GM19467 (cell line): ENCODE results near the gene SETD4.
"Not testable (repeated sequence)": the region's sequence is repeated elsewhere in the genome, so short reads cannot be mapped to it uniquely, and the experiment has no call there.

Source experiments
- ATAC-seq: cut with Tn5 transposase; IDR thresholded peaks from one replicate; pipeline ENCODE4 v1.9.1; 2021; ENCODE audit warnings: mild to moderate bottlenecking, moderate library complexity; ENCODE audit not compliant: unreplicated experiment

Gene SETD4, protein sequence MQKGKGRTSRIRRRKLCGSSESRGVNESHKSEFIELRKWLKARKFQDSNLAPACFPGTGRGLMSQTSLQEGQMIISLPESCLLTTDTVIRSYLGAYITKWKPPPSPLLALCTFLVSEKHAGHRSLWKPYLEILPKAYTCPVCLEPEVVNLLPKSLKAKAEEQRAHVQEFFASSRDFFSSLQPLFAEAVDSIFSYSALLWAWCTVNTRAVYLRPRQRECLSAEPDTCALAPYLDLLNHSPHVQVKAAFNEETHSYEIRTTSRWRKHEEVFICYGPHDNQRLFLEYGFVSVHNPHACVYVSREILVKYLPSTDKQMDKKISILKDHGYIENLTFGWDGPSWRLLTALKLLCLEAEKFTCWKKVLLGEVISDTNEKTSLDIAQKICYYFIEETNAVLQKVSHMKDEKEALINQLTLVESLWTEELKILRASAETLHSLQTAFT

DNA sequence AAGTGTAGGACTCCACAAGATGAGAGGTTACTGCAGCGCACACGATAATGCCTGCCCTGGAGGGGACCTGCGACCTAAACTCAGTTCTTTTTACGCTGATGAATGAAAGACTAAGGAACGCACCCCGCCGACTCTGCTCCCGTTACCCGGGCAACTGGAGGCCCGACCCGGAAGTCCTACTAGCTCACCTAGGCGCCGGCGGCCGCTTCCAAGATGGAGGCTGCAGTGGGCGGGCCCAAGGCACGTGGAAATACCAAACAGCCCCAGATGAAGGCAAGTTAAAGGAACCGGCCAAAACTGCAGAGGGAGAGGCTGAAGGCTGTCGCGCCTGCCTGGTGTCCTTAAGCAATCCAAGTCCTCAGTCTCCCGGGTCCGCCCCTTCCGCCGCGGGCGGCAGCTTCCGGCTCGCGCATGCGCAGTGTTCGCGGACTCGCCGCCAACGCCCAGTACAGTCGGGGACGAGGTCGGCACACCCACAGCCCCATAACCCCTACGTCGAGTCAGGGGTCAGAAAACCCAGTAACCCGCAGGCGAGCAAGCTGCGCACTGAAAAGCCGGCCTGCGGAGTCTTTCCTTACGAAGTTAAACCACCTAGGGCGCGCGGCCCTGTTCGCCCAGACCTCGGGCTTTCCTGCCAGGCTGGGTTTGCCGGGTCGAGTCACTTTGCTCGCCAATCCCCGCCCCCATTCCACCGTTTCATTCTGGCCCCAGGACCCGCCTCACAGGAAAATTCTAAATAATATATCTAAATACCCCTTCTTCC is at the start of gene SETD4:
Gene SETD4, minus strand, starts transcription at position 368 of the 763 bp plus-strand sequence. CDS start 1,638 bp downstream, outside the sequence.
- ATAC-seq = peak; percentile 84

DNA sequence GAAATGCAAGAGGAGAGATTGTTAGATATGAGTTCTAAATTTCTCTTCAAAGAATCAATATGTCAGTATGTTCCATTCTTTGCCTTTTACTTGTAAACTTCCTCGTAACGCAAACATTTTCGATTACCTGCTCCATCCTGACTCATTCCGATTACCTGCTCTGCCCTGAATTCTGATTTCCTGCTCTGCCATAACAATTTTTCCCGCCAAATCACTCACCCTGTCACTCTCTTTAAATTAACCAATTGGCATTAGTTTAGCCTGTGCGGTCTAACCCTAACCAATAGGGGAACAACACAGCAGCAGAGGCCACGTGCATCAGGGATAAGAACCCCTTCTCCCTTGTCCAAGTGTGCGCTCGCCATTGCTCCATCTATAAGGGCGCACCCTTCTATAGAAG is 49.5 kb upstream of the SETD4 start:
- no peak for ATAC-seq

- ATAC-seq = no peak
Observed at GRCh38 chr21:36105327-36105842, 45.1 kb upstream of the SETD4 start.

DNA sequence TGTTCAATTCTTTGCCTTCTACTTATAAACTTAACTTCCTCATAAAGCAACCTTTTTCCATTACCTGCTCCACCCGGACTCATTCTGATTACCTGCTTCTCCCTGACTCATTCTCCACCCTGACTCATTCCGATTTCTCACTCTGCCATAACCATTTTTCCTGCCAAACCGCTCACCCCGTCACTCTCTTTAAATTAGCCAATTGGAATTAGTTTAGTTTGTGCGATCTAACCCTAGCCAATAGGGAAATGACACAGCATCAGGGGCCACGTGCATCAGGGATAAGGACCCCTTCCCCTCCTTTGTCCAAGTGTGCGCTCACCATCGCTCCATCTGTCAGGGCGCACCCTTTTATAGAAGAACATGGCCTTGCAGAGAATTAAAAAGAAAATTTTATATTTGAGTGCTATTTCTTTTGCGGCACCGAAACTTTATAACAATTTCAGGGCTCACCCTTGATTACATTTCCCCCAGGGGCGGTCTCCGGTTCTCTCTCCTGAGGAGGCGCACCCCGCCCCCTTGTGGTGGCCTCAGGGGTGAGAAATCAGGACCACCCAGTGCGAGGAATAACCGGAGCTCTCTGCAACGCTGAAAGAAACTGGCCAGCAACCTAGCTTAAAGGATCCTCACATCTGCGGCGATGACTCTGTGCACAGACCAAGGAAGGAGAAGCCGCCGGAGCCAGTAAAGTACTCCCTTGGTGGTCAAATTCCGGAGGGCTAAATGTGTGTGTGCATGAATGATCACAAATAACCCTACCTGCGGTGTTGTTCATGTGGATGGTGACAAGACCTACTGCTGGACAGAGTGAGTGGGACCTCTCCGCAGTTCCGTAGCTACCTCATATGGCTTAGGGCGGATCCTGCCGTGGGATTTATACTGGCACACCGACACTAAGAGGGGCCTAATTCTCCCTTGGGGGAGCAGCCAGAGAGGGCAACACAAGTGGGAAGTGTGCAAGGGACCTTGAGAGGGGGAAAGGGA is 44.3 kb upstream of the SETD4 start:
- no peak for ATAC-seq

DNA sequence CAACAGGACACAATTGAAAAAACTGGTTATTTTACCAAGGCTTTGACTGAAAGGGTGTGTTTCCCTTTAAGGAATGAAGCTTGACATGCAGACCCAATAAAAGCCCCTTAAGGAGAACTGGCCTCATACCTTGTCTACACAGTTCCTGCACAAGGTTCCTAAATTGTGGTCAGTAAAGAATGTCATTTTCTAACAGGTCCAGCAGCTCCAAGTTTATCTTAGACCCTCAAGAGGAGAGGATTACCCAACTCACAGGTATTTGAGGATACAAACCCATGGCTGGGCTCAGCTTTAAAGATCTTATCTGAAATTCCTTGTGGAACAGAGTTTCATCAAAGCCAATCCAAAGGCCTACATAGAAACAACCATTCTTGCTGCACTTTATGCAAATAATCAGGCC is 43.1 kb upstream of the SETD4 start:
- ATAC-seq = no peak

- no peak for ATAC-seq
Observed at GRCh38 chr21:36100971-36101641, 40.8 kb upstream of the SETD4 start.

DNA sequence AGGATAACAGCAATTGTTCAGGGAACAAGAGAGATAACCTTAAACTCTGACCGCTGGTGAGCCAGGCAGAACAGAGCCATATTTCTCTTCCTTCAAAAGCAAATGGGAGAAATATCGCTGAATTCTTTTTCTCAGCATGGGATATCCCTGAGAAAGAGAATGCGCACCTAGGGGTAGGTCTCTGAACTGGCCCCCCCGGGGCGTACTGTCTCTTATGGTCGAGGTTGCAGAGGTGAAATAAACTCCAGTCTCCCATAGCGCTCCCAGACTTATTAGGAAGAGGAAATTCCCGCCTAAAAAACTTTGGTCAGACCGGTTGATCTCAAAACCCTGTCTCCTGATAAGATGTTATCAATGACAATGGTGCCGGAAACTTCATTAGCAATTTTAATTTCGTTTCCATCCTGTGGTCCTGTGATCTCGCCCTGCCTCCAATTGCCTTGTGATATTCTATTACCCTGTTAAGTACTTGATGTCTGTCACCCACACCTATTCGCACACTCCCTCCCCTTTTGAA is 39.4 kb upstream of the SETD4 start:
- not testable (repeated sequence) for ATAC-seq

DNA sequence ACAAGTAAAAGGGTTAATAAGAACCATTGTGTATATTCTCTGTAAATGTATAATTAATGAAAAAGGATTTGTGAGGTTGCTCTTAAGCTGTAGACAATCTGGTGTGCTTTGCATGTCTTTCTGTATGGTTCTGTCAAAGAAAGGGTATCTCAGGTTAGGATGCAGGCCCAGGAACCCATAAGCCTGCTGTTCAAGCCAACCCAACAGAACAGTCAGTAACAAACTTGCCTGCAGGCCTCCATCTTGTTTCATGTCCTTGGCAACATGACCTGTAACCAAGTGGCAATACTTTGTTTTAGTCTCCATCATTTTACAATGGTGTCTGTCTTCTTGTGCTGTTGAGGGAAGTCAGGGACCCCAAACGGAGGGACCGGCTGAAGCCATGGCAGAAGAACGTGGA is 38.7 kb upstream of the SETD4 start:
- ATAC-seq = no peak

DNA sequence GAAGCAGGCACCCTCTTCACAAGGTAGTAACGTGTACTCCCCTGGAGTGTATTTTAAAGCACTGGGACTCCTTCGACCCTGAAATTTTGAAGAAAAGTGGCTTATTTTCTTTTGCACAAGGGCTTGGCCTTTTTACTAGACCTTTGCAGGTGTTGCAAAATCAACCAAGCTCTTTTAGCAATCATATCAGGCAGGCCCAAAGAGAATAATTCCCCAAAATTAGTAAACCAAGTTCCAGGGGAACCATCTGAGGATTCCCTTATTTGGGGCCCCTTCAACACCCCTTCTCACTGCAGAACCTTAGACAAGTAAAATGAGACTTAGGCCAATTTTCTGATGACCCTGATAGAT is 37.8 kb upstream of the SETD4 start:
- ATAC-seq = no peak

GRCh38 chr21:36097427-36098181 is 37.3 kb upstream of the SETD4 start:
- ATAC-seq = peak; percentile 54

- ATAC-seq = no peak
Observed at GRCh38 chr21:36096398-36097290, 36.3 kb upstream of the SETD4 start.

GRCh38 chr21:36093512-36093911 is 33.2 kb upstream of the SETD4 start:
- no peak for ATAC-seq

GRCh38 chr21:36092681-36093080 is 32.4 kb upstream of the SETD4 start:
- no peak for ATAC-seq

GRCh38 chr21:36089946-36090345 is 29.6 kb upstream of the SETD4 start:
- no peak for ATAC-seq

DNA sequence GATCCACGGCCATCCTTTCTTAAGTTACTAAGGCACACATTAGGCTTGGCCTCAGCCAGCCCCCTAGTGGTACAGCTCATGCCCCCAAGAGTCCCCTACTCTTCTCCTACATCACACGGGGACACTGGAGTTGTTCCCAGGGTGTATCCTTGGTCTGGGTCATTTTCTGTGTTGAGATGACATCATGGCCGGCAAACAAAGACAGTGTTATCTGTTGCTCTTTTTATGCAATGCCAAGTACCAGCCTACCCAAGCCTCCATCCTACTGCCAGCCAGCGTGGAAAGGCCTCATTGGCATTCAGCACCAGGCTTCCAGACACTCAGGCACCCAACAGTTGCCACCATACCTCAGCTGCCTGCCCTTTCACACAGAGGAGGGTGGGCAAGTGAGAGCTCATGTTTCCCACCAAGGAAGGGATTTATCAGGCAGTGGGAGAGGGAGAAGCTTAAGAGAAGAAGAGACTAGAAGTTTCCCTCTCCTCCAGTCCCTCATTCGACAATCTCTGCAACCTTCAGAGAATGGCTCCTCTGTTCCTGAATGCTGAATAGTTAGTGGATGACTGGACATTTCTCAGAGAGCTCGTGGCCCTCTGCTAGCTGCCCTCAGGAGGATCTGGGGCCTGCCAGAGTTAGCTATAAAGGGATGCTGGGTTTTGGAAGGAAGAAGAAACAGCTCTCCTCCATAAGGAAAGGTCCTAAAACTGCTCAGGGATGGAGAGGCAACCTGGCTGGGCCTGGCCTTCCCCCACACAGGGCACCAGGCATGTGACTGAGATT is 27.2 kb upstream of the SETD4 start:
- ATAC-seq = no peak

- no peak for ATAC-seq
Observed at GRCh38 chr21:36082237-36082664, 21.9 kb upstream of the SETD4 start.

DNA sequence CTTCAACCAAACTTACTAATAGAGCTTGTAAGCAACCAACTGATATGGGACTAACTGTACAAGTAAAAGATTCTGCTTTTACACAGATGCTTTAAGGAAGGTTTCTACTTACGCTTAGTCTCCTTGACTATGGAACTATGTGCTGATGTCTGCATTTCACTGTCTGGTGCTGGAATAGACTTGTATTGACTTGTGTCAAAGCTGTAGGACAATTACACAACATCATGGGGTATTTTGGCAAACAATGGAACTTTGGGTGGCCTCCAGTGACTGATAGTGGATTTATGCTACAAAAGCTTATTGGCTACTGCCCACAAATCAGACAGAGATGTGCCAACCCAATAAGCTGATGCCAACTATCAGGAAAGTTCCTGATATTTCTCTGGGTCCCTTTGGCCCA is 20.1 kb upstream of the SETD4 start:
- ATAC-seq = no peak
